Left lobe of liver (tissue), 2 donors: ENCODE data around the gene KCNQ5. TPM values are rescaled to one million over a fixed set of nuclear protein-coding genes. Genes with fewer than 3 reads are reported as not detected.

Experiments used
- ATAC-seq: fragments of 200-7000 bp; cut with Tn5 transposase; one replicate; pipeline ENCODE4 v1.9.1; 2020; ENCODE audit warnings: mild to moderate bottlenecking, moderate library complexity
- DNase-seq: peaks from one replicate; pipeline ENCODE4 v3.0.0-alpha.2; 2020; ENCODE audit warnings: low spot score
- total RNA-seq: library from RNA; stranded (reverse); gene quantifications from one replicate; pipeline ENCODE4 v1.2.1, GENCODE V29; 2021
- donor health status: DM: no; HTN: no; CAD: no; lungs with moderate emphysema.
- donor health status: DM: no; HTN: yes; CAD: no.

Gene KCNQ5
- total RNA-seq, 1 donor from 2014 or later: not detected

GRCh38 chr6:72739368-72739779 lies 117.5 kb downstream of the KCNQ5 start:
- no peak for ATAC-seq
- no peak for DNase-seq

- ATAC-seq (no peak), DNase-seq (no peak)
Measured at GRCh38 chr6:72740135-72740534, 118.3 kb downstream of the KCNQ5 start.

- ATAC-seq (no peak), DNase-seq (no peak)
Measured at GRCh38 chr6:72741083-72741482, 119.2 kb downstream of the KCNQ5 start.

- DNase-seq: no peak
- ATAC-seq: no peak
Measured at GRCh38 chr6:72742001-72742673, 120.3 kb downstream of the KCNQ5 start.

GRCh38 chr6:72746276-72746675 lies 124.4 kb downstream of the KCNQ5 start:
- ATAC-seq (no peak), DNase-seq (no peak)

GRCh38 chr6:72748759-72749158 lies 126.9 kb downstream of the KCNQ5 start:
- no peak for DNase-seq

GRCh38 chr6:72755752-72756151 lies 133.9 kb downstream of the KCNQ5 start:
- DNase-seq (no peak), ATAC-seq (no peak)

More at GRCh38 chr6:72748759-72749158, 126.9 kb downstream of the KCNQ5 start:
- ATAC-seq: no peak

- ATAC-seq (no peak), DNase-seq (no peak)
Measured at GRCh38 chr6:72757048-72757447, 135.2 kb downstream of the KCNQ5 start.

GRCh38 chr6:72757926-72758325 lies 136.1 kb downstream of the KCNQ5 start:
- ATAC-seq (no peak), DNase-seq (no peak)

- ATAC-seq: no peak
- DNase-seq: no peak
Measured at GRCh38 chr6:72758901-72759300, 137.0 kb downstream of the KCNQ5 start.

GRCh38 chr6:72760114-72760793 lies 138.4 kb downstream of the KCNQ5 start:
- DNase-seq (no peak), ATAC-seq (peak; percentile 94)

GRCh38 chr6:72761761-72762160 lies 139.9 kb downstream of the KCNQ5 start:
- ATAC-seq (no peak), DNase-seq (no peak)

GRCh38 chr6:72769459-72770125 lies 147.7 kb downstream of the KCNQ5 start:
- ATAC-seq (no peak), DNase-seq (no peak)

- ATAC-seq: no peak
Measured at GRCh38 chr6:72770959-72771358, 149.1 kb downstream of the KCNQ5 start.

GRCh38 chr6:72776456-72776855 lies 154.6 kb downstream of the KCNQ5 start:
- ATAC-seq (no peak), DNase-seq (no peak)

More at GRCh38 chr6:72770959-72771358, 149.1 kb downstream of the KCNQ5 start:
- DNase-seq: no peak

GRCh38 chr6:72781624-72782023 lies 159.8 kb downstream of the KCNQ5 start:
- no peak for DNase-seq
- no peak for ATAC-seq

- ATAC-seq: no peak
- no peak for DNase-seq
Measured at GRCh38 chr6:72783035-72783434, 161.2 kb downstream of the KCNQ5 start.

- ATAC-seq: no peak
- no peak for DNase-seq
Measured at GRCh38 chr6:72783666-72784065, 161.8 kb downstream of the KCNQ5 start.

GRCh38 chr6:72784071-72784470 lies 162.2 kb downstream of the KCNQ5 start:
- ATAC-seq: no peak

GRCh38 chr6:72784581-72784980 lies 162.7 kb downstream of the KCNQ5 start:
- no peak for ATAC-seq

More at GRCh38 chr6:72784071-72784470, 162.2 kb downstream of the KCNQ5 start:
- DNase-seq: no peak

GRCh38 chr6:72787391-72788031 lies 165.6 kb downstream of the KCNQ5 start:
- no peak for ATAC-seq
- no peak for DNase-seq

More at GRCh38 chr6:72784581-72784980, 162.7 kb downstream of the KCNQ5 start:
- no peak for DNase-seq
